Measurements from ENCODE around the gene LOXL4.

The LOXL4 gene

DNA sequence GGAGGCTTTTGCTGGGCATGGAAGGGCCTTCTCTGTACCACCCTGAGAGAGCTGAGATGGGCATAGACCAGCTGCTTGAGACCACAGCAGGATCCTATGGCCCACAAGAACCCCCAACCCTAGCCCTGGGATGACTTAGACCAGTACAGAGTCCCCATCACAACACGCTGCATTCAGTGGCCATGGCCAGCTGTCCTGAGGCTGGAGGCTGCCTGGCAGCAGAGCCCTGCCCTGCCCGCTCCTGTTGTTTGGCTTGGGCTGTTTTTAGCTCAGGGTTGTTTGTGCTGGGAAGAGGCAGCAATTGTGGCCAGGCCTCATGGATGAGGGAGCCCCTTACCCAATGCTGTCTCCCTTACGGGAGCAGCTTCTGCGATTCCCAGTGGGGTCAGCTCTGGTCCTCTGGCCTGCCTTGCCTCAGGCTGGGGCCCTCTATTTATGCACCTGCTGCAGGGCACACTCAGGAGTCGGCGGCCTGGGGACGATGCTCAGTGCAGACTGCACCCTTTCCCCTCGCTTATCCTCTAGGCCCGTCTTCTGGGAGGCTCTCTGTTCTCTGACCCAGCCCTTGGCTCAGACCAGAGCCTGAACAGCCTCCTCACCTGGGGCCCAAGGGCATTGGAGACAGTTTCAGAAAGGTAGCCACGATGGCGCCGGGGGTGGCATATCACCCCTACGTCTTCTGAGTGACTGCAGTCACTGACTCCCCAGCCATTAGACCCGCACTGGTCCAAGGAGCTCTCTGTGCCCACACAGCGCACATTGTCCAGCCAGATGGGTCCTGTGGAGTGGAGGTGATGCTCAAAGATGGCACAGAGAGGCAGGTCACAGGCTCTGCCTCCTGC is 6.3 kb downstream of the LOXL4 start:
- H3K4me3 ChIP-seq (ENCODE audit: low read depth, low read length): no peak overlapping the region
- no peak for TF ChIP-seq POLR2A (IDR thresholded peaks at IDR 0.05; ENCODE audit: extremely low read depth, insufficient read length)
- TF ChIP-seq, protein P1, sequence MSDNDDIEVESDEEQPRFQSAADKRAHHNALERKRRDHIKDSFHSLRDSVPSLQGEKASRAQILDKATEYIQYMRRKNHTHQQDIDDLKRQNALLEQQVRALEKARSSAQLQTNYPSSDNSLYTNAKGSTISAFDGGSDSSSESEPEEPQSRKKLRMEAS (IDR thresholded peaks at IDR 0.05; ENCODE audit: low read depth, low read length): no peak
- TF ChIP-seq, protein P2, sequence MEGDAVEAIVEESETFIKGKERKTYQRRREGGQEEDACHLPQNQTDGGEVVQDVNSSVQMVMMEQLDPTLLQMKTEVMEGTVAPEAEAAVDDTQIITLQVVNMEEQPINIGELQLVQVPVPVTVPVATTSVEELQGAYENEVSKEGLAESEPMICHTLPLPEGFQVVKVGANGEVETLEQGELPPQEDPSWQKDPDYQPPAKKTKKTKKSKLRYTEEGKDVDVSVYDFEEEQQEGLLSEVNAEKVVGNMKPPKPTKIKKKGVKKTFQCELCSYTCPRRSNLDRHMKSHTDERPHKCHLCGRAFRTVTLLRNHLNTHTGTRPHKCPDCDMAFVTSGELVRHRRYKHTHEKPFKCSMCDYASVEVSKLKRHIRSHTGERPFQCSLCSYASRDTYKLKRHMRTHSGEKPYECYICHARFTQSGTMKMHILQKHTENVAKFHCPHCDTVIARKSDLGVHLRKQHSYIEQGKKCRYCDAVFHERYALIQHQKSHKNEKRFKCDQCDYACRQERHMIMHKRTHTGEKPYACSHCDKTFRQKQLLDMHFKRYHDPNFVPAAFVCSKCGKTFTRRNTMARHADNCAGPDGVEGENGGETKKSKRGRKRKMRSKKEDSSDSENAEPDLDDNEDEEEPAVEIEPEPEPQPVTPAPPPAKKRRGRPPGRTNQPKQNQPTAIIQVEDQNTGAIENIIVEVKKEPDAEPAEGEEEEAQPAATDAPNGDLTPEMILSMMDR (IDR thresholded peaks at IDR 0.05; ENCODE audit: low read depth, low read length): no peak
- TF ChIP-seq MYC (IDR thresholded peaks at IDR 0.05; ENCODE audit: low read depth, low read length): no peak
- no peak for DNase-seq (ENCODE audit: low read depth)

DNA sequence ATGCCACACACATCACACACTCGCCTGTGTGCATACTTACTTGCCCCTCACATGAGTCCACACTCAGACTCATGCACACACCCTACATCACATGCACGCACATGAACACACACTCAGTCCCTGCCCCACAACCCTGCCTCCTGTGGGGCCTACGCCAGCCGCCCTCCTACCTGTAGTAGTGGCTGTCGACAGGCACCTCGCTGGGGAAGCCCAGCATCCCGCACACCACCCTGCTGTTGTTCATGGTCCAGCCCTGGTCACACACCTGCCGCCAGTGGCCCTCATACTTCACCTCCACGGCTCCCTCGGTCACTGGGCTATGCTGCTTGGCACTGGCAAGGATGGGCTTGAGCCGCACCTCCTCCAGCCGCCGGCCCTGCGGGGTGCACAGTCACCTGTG is 7.2 kb downstream of the LOXL4 start:
- no peak overlapping the region for H3K4me3 ChIP-seq (ENCODE audit: low read depth, low read length)
- DNase-seq (ENCODE audit: low read depth): no peak
- TF ChIP-seq POLR2A (IDR thresholded peaks at IDR 0.05; ENCODE audit: extremely low read depth, insufficient read length): no peak
- TF ChIP-seq, protein P2 (IDR thresholded peaks at IDR 0.05; ENCODE audit: low read depth, low read length): no peak
- TF ChIP-seq MYC (IDR thresholded peaks at IDR 0.05; ENCODE audit: low read depth, low read length): no peak
- TF ChIP-seq, protein P1 (IDR thresholded peaks at IDR 0.05; ENCODE audit: low read depth, low read length): no peak

DNA sequence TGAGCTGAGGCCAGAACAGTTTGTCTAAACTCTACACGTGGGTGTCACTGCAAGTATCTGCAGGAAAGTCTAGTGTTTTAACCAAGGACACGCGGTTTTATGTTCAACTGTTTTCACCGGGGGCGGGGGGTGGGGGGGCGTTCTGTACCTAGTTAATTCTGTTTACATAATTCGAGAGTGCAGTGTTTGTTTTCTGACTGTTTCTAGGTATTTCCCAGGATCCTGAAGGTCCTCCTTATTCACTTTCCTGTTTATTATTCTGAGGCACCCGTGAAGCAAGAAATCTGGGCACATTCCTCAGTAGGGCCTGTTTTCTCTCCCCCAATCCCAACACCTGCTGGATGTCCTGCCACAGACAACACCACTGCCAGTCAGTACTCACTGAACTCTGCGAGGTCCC is 7.6 kb downstream of the LOXL4 start:
- TF ChIP-seq, protein P1 (IDR thresholded peaks at IDR 0.05; ENCODE audit: low read depth, low read length): no peak
- no peak for TF ChIP-seq POLR2A (IDR thresholded peaks at IDR 0.05; ENCODE audit: extremely low read depth, insufficient read length)
- no peak for TF ChIP-seq MYC (IDR thresholded peaks at IDR 0.05; ENCODE audit: low read depth, low read length)
- TF ChIP-seq, protein P2 (IDR thresholded peaks at IDR 0.05; ENCODE audit: low read depth, low read length): no peak
- no peak overlapping the region for H3K4me3 ChIP-seq (ENCODE audit: low read depth, low read length)
- DNase-seq (ENCODE audit: low read depth): no peak

DNA sequence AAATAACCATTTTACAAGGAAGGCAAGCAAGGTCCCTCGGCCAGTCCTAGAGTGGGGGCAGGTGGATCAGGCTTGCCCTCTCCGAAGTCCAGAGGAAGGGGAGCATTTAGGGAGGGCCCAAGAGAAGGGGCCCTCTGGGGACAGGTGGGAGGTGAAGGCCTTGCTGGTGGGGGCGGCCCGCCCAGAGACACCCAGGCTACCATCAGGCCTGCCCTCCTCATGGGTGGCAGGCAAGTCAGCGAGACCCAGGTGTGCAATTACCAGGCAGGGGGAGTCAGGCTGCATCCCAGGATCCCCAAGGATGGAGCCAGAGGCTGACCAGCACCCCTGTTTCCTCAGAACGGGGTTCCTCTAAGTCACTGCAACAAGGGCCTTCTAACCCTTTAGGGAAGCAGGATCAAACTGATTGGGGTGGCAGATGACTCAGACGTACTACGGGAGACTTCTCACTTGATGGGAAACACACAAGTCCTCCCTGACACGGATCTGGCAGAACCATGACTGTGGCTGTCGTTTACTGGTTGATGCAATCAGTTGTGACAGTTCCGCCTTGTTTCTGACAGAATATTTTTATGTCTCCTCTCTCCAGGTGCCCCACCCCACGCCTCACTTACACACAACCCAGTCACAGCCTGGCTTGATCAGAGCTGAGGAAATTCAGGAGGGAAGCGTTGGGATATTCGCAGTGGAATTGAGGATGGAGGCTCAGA is 8.2 kb downstream of the LOXL4 start:
- peak; percentile 58 for TF ChIP-seq MYC (IDR thresholded peaks at IDR 0.05; ENCODE audit: low read depth, low read length)
- no peak for TF ChIP-seq POLR2A (IDR thresholded peaks at IDR 0.05; ENCODE audit: extremely low read depth, insufficient read length)
- TF ChIP-seq, protein P1 (IDR thresholded peaks at IDR 0.05; ENCODE audit: low read depth, low read length): peak; percentile 71
- TF ChIP-seq, protein P2 (IDR thresholded peaks at IDR 0.05; ENCODE audit: low read depth, low read length): no peak
- no peak overlapping the region for H3K4me3 ChIP-seq (ENCODE audit: low read depth, low read length)
- DNase-seq (ENCODE audit: low read depth): peak; percentile 95

DNA sequence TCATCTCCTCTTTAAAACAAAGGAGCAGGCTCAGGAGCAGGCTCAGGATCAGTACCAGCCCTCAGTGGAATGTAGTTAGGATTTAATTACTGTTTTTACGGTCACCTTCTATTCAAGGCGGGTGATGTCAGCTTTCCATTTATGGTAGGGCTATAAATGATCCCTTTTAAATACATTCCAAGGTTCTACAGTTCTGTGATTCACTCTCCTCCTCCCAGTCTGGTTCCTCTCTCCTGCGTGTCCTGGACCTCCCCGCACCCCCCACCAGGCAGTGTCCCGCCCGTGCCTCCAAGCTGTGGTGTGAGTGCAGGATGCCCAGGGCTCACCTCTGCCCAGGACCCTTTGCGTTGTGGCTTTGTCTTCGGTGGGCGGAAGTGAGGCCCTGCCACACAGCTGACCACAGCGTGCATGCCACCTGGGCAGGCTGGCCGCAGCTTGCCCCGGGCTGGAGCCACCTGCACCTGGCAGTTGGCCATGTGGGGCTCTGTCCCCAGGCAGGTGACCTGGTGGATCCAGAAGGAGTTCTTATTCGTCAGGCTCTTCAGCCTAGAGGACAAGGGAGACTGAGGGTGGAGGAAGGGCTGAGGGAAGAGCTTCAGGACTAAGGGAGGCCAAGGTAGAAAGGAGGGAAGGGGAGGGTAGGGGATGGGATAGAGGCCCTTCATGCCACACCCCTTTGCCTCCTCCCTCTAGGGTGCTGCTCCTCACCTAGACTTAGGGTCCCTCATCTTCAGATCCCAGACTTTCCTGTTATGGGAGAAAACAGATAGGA is 9.1 kb downstream of the LOXL4 start:
- TF ChIP-seq POLR2A (IDR thresholded peaks at IDR 0.05; ENCODE audit: extremely low read depth, insufficient read length): no peak
- TF ChIP-seq, protein P2 (IDR thresholded peaks at IDR 0.05; ENCODE audit: low read depth, low read length): no peak
- TF ChIP-seq MYC (IDR thresholded peaks at IDR 0.05; ENCODE audit: low read depth, low read length): no peak
- TF ChIP-seq, protein P1 (IDR thresholded peaks at IDR 0.05; ENCODE audit: low read depth, low read length): no peak
- DNase-seq (ENCODE audit: low read depth): no peak
- H3K4me3 ChIP-seq (ENCODE audit: low read depth, low read length): no peak overlapping the region

Measured in NB4 (cell line).